ENCODE measurements around the gene TTLL11. TPM values are rescaled to one million over a fixed set of nuclear protein-coding genes. Genes with fewer than 3 reads are reported as not detected.
A peak's percentile ranks its signal among the peaks of the same experiment; 100 is the strongest.

The TTLL11 gene
- total RNA-seq, 1 donor from 2014 or later, result 6.9 TPM

DNA sequence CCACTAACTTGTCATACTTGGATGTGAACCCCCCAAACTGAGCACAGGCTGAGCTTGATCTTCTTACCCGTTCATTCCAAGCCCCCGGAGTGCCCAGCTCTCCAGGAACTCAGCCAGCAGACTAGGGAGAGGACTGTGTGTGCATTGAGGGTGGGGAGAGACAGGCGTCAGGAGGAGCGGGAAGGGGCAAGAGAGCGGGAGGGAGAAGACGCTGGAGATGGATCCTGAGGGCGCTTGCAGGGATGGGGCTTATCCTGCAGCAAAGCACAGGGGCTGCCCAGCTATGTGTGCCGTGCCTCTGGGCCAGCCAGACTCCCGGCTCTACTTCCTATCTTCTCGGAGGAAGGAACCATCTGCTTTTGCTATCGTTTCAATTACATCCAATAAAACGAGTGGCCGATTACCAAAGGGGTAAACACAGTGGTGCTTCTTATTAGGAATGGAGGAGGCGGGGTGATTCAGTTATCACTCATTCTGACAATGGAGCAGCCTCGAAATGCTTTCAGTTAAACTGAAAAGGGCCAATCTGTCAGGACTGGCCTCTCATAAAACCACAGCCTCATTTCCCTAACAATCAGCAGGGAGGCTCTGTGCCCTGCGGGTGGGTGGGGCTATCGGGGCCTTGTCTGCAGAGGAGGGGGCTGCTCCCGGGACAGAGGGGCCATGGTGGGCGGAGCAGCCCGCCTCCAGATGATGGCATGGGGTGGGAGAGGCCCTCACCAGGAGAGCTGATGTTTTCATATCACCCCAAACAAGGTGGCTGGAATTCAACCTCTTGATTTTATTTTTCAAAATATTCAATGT lies 273.5 kb downstream of the TTLL11 start:
- Mint-ChIP-seq H3K36me3 (ENCODE audit: low read depth, unreplicated experiment) (peaks cover 5% of the 10 kb centered on the region), H3K9me3 (ENCODE audit: unreplicated experiment) (peaks cover 3% of the 10 kb centered on the region), H3K4me1 (ENCODE audit: low read depth, unreplicated experiment) (no peaks in the 10 kb centered on the region), H3K27ac (ENCODE audit: unreplicated experiment) (no peak overlapping the region), H3K4me3 (ENCODE audit: unreplicated experiment) (no peak overlapping the region), H3K27me3 (ENCODE audit: low read depth, unreplicated experiment) (peaks cover 62% of the 10 kb centered on the region)
- Histone ChIP-seq H3K9ac (ENCODE audit: low read length) (peak overlapping the region; percentile 31), H3K9me3 (ENCODE audit: insufficient read depth, low read depth, low read length) (no peaks in the 10 kb centered on the region), H3K36me3 (ENCODE audit: insufficient read depth, low read length) (no peaks in the 10 kb centered on the region), H3K4me1 (ENCODE audit: insufficient read depth, low read length) (peaks cover 7% of the 10 kb centered on the region), H3K79me2 (ENCODE audit: insufficient read depth, low read length) (no peaks in the 10 kb centered on the region), H3K4me3 (ENCODE audit: insufficient read depth, low read depth, low read length) (peak overlapping the region; percentile 37), H4K20me1 (ENCODE audit: insufficient read depth, low read length) (no peaks in the 10 kb centered on the region), H3K27me3 (ENCODE audit: insufficient read depth, low read length) (peaks cover 4% of the 10 kb centered on the region), H3K27ac (ENCODE audit: low read depth, low read length) (no peak overlapping the region), H2AFZ (ENCODE audit: low read depth, low read length) (peak overlapping the region; percentile 62), H3K4me2 (ENCODE audit: low read length) (peak overlapping the region; percentile 86)
- TF ChIP-seq, protein P1, sequence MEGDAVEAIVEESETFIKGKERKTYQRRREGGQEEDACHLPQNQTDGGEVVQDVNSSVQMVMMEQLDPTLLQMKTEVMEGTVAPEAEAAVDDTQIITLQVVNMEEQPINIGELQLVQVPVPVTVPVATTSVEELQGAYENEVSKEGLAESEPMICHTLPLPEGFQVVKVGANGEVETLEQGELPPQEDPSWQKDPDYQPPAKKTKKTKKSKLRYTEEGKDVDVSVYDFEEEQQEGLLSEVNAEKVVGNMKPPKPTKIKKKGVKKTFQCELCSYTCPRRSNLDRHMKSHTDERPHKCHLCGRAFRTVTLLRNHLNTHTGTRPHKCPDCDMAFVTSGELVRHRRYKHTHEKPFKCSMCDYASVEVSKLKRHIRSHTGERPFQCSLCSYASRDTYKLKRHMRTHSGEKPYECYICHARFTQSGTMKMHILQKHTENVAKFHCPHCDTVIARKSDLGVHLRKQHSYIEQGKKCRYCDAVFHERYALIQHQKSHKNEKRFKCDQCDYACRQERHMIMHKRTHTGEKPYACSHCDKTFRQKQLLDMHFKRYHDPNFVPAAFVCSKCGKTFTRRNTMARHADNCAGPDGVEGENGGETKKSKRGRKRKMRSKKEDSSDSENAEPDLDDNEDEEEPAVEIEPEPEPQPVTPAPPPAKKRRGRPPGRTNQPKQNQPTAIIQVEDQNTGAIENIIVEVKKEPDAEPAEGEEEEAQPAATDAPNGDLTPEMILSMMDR (IDR thresholded peaks at IDR 0.05; ENCODE audit: insufficient read depth, low read depth, low read length), result no peak
- no peak for TF ChIP-seq EZH2 (IDR thresholded peaks at IDR 0.05; ENCODE audit: insufficient read depth, low read length)
- FAIRE-seq, result no peak
- DNase-seq (ENCODE audit: low read depth), result peak; percentile 39

DNA sequence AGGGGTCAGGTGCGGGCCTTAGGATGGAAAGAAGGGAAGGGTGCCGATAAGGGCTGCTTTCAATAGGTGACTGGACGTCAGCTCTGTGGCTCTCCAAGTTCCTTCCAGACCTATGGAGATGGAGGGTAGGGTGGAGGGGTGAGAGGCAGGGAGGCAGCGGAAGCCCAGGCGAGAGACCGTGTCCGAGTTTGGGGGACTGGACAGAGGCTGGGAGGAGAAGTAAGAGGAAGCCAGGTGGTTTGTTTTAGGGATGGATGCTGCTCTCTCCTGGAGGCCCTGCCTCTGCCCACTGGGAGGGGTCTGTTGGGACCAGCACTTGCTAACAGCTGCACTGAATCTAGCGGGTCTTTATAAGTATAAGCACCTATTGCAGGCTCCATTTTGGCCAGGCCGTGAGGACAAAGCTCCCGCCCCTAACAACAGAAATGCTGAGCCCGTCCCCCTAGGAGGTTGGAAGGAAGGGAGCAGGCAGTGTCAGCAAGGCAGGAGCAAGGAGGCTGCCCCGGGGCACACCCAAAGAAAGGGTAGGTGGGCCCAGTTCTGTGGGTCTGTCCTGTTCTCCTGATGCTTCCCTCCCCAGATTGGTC lies 274.2 kb downstream of the TTLL11 start:
- Mint-ChIP-seq H3K36me3 (ENCODE audit: low read depth, unreplicated experiment) (peaks cover 5% of the 10 kb centered on the region), H3K9me3 (ENCODE audit: unreplicated experiment) (peaks cover 3% of the 10 kb centered on the region), H3K27ac (ENCODE audit: unreplicated experiment) (no peak overlapping the region), H3K4me1 (ENCODE audit: low read depth, unreplicated experiment) (no peaks in the 10 kb centered on the region), H3K4me3 (ENCODE audit: unreplicated experiment) (no peak overlapping the region), H3K27me3 (ENCODE audit: low read depth, unreplicated experiment) (peaks cover 65% of the 10 kb centered on the region)
- Histone ChIP-seq H3K4me3 (ENCODE audit: insufficient read depth, low read depth, low read length) (no peak overlapping the region), H2AFZ (ENCODE audit: low read depth, low read length) (peak overlapping the region; percentile 62), H3K4me1 (ENCODE audit: insufficient read depth, low read length) (peaks cover 7% of the 10 kb centered on the region), H3K79me2 (ENCODE audit: insufficient read depth, low read length) (no peaks in the 10 kb centered on the region), H3K4me2 (ENCODE audit: low read length) (peak overlapping the region; percentile 86), H4K20me1 (ENCODE audit: insufficient read depth, low read length) (no peaks in the 10 kb centered on the region), H3K27me3 (ENCODE audit: insufficient read depth, low read length) (peaks cover 4% of the 10 kb centered on the region), H3K36me3 (ENCODE audit: insufficient read depth, low read length) (no peaks in the 10 kb centered on the region), H3K27ac (ENCODE audit: low read depth, low read length) (no peak overlapping the region), H3K9ac (ENCODE audit: low read length) (peak overlapping the region; percentile 31), H3K9me3 (ENCODE audit: insufficient read depth, low read depth, low read length) (no peaks in the 10 kb centered on the region)
- FAIRE-seq (no peak), DNase-seq (ENCODE audit: low read depth) (no peak)
- TF ChIP-seq, protein P1 (IDR thresholded peaks at IDR 0.05; ENCODE audit: insufficient read depth, low read depth, low read length), result no peak
- no peak for TF ChIP-seq EZH2 (IDR thresholded peaks at IDR 0.05; ENCODE audit: insufficient read depth, low read length)
